22Rv1 (cell line): ENCODE results near the gene PAK5.
A peak's percentile ranks its signal among the peaks of the same experiment; 100 is the strongest.

Experiments used
- H3K27ac ChIP-seq: fragments of 450-650 bp; 2 replicates; pipeline ENCODE4 v1.5.1; 2017
- CTCF ChIP-seq: fragments of 450-650 bp; IDR thresholded peaks from 2 replicates; pipeline ENCODE4 v1.5.1; 2017; ENCODE audit warnings: mild to moderate bottlenecking
- ZFX ChIP-seq: fragments of 450-650 bp; IDR thresholded peaks from 2 replicates; pipeline ENCODE4 v1.6.1; 2017; ENCODE audit warnings: antibody characterized with exemption, borderline replicate concordance

Gene PAK5

DNA sequence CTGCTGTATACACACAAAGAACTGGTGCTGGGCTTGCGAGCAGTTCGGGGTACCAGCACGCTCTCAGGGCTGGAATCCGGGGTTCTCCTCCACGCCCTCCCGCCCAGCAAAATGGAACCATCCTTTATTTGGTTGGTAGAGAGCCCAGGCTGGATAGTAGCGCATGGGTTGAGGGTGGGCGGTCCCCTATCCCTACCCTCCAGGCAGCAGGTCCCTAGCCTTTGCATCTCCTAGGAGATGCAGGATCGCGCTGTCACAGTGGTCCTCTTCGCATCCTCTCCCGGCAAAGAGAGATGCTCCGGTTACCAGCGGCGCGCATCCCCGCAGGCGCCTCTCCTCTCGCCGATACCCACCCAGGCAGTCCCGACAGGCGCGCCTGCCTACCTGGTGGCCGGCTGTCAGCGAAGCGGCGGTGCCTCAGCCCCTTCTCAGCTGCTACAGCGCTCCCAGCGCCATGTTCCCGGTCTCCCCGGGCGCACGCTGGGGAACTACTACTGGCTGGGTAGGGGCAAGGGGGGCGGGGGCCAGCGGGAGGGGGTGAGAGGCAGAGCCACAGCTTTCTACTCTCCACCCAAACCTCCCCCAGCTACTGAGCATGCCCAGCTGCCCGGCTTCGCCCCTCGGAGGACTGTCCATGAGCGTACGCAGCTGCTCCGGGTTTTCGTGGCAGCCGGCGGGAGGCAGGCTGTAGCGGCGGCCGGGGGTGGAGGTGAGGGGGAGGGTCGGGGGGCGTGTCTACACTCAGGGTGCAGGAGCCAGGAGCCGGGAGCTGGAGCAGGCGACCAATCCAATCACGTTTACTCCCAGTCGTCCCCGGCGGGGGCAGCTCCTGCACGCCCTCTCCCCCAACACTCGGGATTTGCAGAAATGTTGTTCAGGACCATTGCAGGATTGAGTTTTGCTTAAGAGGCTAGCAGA is at the start of gene PAK5:
Gene PAK5 (minus strand): TSS at position 699 of the 918 bp plus-strand sequence. CDS start 194,748 bp downstream, outside the sequence.
- no peak within 1 kb of the TSS for H3K27ac ChIP-seq
- no peak for TF ChIP-seq ZFX
- TF ChIP-seq CTCF, result no peak

DNA sequence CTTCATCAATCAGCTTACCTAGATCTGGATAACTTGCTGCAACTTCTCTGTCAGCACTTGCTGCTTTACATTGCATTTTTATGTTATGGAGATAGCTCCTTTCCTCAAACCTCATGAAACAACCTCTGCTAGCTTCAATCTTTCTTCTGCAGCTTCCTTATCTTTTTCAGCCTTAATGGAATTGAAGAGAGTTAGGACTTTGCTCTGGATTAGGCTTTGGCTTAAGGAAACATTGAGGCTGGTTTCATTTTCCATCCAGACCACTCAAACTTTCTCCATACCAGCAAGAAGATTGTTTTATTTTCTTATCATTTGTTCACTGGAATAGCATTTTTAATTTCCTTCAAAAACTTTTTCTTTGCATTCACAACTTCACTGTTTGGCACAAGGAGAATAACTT is 48.8 kb upstream of the PAK5 start:
- TF ChIP-seq CTCF (no peak), ZFX (no peak)
- H3K27ac ChIP-seq, result no peak overlapping the region

- no peak for TF ChIP-seq ZFX
- TF ChIP-seq CTCF, result no peak
- no peak overlapping the region for H3K27ac ChIP-seq
These were observed 47.4 kb upstream of the PAK5 start for GRCh38 chr20:9886227-9886626.

GRCh38 chr20:9884666-9885065 is 45.8 kb upstream of the PAK5 start:
- no peak overlapping the region for H3K27ac ChIP-seq
- no peak for TF ChIP-seq ZFX
- peak; percentile 26 for TF ChIP-seq CTCF

GRCh38 chr20:9884061-9884460 is 45.2 kb upstream of the PAK5 start:
- TF ChIP-seq ZFX (no peak), CTCF (peak; percentile 17; the same call in 1 of the 2 replicates)
- H3K27ac ChIP-seq, result no peak overlapping the region

GRCh38 chr20:9877932-9878495 is 39.1 kb upstream of the PAK5 start:
- TF ChIP-seq CTCF, result no peak
- no peak for TF ChIP-seq ZFX
- no peak overlapping the region for H3K27ac ChIP-seq

- H3K27ac ChIP-seq, result no peak overlapping the region
- no peak for TF ChIP-seq ZFX
- no peak for TF ChIP-seq CTCF
These were observed 28.5 kb upstream of the PAK5 start for GRCh38 chr20:9867196-9867980.
